HepG2 (cell line): ENCODE measurements around the gene PGC. TPM values are rescaled to one million over a fixed set of nuclear protein-coding genes. Genes with fewer than 3 reads are reported as not detected.

Experiments used
- ELF4 ChIP-seq: sonication (generic); formaldehyde crosslinking; IDR thresholded peaks from 2 replicates; pipeline ENCODE4 v1.5.0; 2020; ENCODE audit warnings: missing genetic modification reagents, mild to moderate bottlenecking, moderate library complexity, borderline replicate concordance
- FOXJ3 ChIP-seq: sonication (generic); formaldehyde crosslinking; IDR thresholded peaks from 2 replicates; pipeline ENCODE4 v1.4.0; 2020; ENCODE audit warnings: missing genetic modification reagents, mild to moderate bottlenecking, borderline replicate concordance
- FOXO1 ChIP-seq: sonication (generic); formaldehyde crosslinking; IDR thresholded peaks from 2 replicates; pipeline ENCODE4 v1.4.0; 2020; ENCODE audit warnings: missing genetic modification reagents
- GPN1 ChIP-seq: sonication (generic); formaldehyde crosslinking; IDR thresholded peaks from 2 replicates; pipeline ENCODE4 v1.5.1; 2020; ENCODE audit warnings: missing genetic modification reagents, borderline replicate concordance
- HIC2 ChIP-seq: sonication (generic); formaldehyde crosslinking; IDR thresholded peaks from 2 replicates; pipeline ENCODE4 v1.9.0; 2022; ENCODE audit warnings: low read depth, missing genetic modification reagents
- KAT8 ChIP-seq: IDR thresholded peaks from 2 replicates; pipeline ENCODE4 v1.6.1; 2016; ENCODE audit warnings: missing genetic modification reagents, missing compliant biosample characterization
- KDM2A ChIP-seq: sonication (generic); formaldehyde crosslinking; IDR thresholded peaks from 2 replicates; pipeline ENCODE4 v1.4.0; 2020; ENCODE audit warnings: low read depth, missing genetic modification reagents, borderline replicate concordance
- KLF6 ChIP-seq: IDR thresholded peaks from 2 replicates; pipeline ENCODE4 v1.8.0; 2016; ENCODE audit warnings: missing biosample characterization, missing genetic modification reagents
- MXD4 ChIP-seq: IDR thresholded peaks from 2 replicates; pipeline ENCODE4 v1.6.1; 2016; ENCODE audit warnings: mild to moderate bottlenecking, missing biosample characterization, missing genetic modification reagents
- NCOA2 ChIP-seq: sonication (generic); formaldehyde crosslinking; IDR thresholded peaks from 2 replicates; pipeline ENCODE4 v1.8.0; 2022; ENCODE audit warnings: inconsistent platforms
- NFATC3 ChIP-seq: sonication (generic); formaldehyde crosslinking; IDR thresholded peaks from 2 replicates; pipeline ENCODE4 v1.5.1; 2020; ENCODE audit warnings: mild to moderate bottlenecking, missing genetic modification reagents
- PAX8 ChIP-seq: sonication (generic); formaldehyde crosslinking; IDR thresholded peaks from 2 replicates; pipeline ENCODE4 v1.8.0; 2022; ENCODE audit warnings: mild to moderate bottlenecking, missing genetic modification reagents, borderline replicate concordance
- POLR2AphosphoS5 ChIP-seq: IDR thresholded peaks from 2 replicates; pipeline ENCODE4 v1.6.1; 2012; ENCODE audit warnings: low read depth, low read length
- RAD21 ChIP-seq: fragments of 450-650 bp; formaldehyde crosslinking; IDR thresholded peaks from 2 replicates; pipeline ENCODE4 v1.5.0; 2020; ENCODE audit warnings: mild to moderate bottlenecking
- RERE ChIP-seq: IDR thresholded peaks from 2 replicates; pipeline ENCODE4 v1.6.1; 2016; ENCODE audit warnings: low read depth, missing genetic modification reagents, missing compliant biosample characterization
- SIN3A ChIP-seq: IDR thresholded peaks from 2 replicates; pipeline ENCODE4 v1.6.1; 2011; ENCODE audit warnings: low read depth, mild to moderate bottlenecking, control low read depth, low read length, borderline replicate concordance
- SRSF4 ChIP-seq: fragments of 200-400 bp; formaldehyde crosslinking; IDR thresholded peaks from one replicate; pipeline ENCODE4 v1.6.1; 2018; ENCODE audit warnings: mild to moderate bottlenecking, low read depth, low read length, moderate library complexity; ENCODE audit not compliant: poor library complexity, severe bottlenecking
- TCF12 ChIP-seq, 2 experiments: fragments of 450-650 bp in 1 of 2; sonication (generic) in 1 of 2; formaldehyde crosslinking in 1 of 2; IDR thresholded peaks; 2 replicates each; pipeline versions ENCODE4 v1.6.1 to v1.8.0; 2017 to 2022; ENCODE audit warnings: antibody characterized with exemption in 1 of 2, mild to moderate bottlenecking in 1 of 2, missing genetic modification reagents in 1 of 2, moderate library complexity in 1 of 2
- ZFY ChIP-seq: sonication (generic); formaldehyde crosslinking; IDR thresholded peaks from 2 replicates; pipeline ENCODE4 v1.4.0; 2020; ENCODE audit warnings: missing genetic modification reagents
- ZMAT3 ChIP-seq: sonication (generic); formaldehyde crosslinking; conservative IDR thresholded peaks from 2 replicates; pipeline ENCODE4 v1.7.0; 2021; ENCODE audit warnings: missing genetic modification reagents
- ZNF331 ChIP-seq: sonication (generic); formaldehyde crosslinking; IDR thresholded peaks from 2 replicates; pipeline ENCODE4 v1.4.0; 2020; ENCODE audit warnings: missing genetic modification reagents
- ZNF605 ChIP-seq: sonication (generic); formaldehyde crosslinking; IDR thresholded peaks from 2 replicates; pipeline ENCODE4 v1.8.0; 2022; ENCODE audit warnings: mild to moderate bottlenecking, missing genetic modification reagents
- ZNF660 ChIP-seq: sonication (generic); formaldehyde crosslinking; IDR thresholded peaks from 2 replicates; pipeline ENCODE4 v1.5.1; 2020; ENCODE audit warnings: mild to moderate bottlenecking, low read depth, missing genetic modification reagents, borderline replicate concordance
- ZNF777 ChIP-seq: sonication (generic); formaldehyde crosslinking; IDR thresholded peaks from 2 replicates; pipeline ENCODE4 v1.4.0; 2020; ENCODE audit warnings: missing genetic modification reagents
- ZNF792 ChIP-seq: IDR thresholded peaks from 2 replicates; pipeline ENCODE4 v1.6.1; 2016
- ZNF816 ChIP-seq: sonication (generic); formaldehyde crosslinking; IDR thresholded peaks from 2 replicates; pipeline ENCODE4 v1.8.0; 2022; ENCODE audit warnings: missing genetic modification reagents, mild to moderate bottlenecking, borderline replicate concordance
- polyA plus RNA-seq, 8 experiments: library from polyadenylated mRNA; depleted of rRNA in 3 of 8; stranded (reverse) in 7 of 8; unstranded in 1 of 8; fragments of >200 nt; fragmentation: Illumina TruSeq in 4 of 8; extraction: Trizol in 4 of 8; gene quantifications; 2 replicates each; pipeline versions ENCODE4 v1.2.1 to v1.2.3, GENCODE V29; 2011 to 2016; ENCODE audit warnings: low read depth in 4 of 8, missing spikeins in 1 of 8, mixed read lengths in 1 of 8; ENCODE audit not compliant: insufficient read depth in 1 of 8
- total RNA-seq, 5 experiments: library from RNA; depleted of rRNA; stranded (reverse); fragments of >200 nt; fragmentation: Illumina TruSeq; extraction: Trizol; gene quantifications; 2 replicates each; pipeline ENCODE4 v1.2.3, GENCODE V29; 2016; ENCODE audit warnings: low read depth in 1 of 5

Gene PGC
- total and polyA plus RNA-seq, 2 of the 13 experiments (the other 11 are each of a cell fraction or from before 2014, with no cell fraction given) = 426 to 502 TPM

- TF ChIP-seq RERE (no peak), ZNF792 (CRISPR knock-in tag) (no peak), RAD21 (CRISPR knock-in tag) (no peak), MXD4 (no peak), NCOA2 (CRISPR knock-in tag) (peak; percentile 56), GPN1 (CRISPR knock-in tag) (no peak), KAT8 (CRISPR knock-in tag) (0 out of 2 replicates have a peak, but pooled peaks have one; percentile 41), SIN3A (no peak), KDM2A (CRISPR knock-in tag) (0 out of 2 replicates have a peak, but pooled peaks have one; percentile 40), ZNF331 (CRISPR knock-in tag) (peak; percentile 28; the same call in 1 of the 2 replicates), NFATC3 (CRISPR knock-in tag) (no peak), SRSF4 (no peak), PAX8 (CRISPR knock-in tag) (no peak), ZFY (CRISPR knock-in tag) (peak; percentile 66), TCF12 (IDR thresholded peaks at IDR 0.05) (no peak), TCF12 (CRISPR knock-in tag; IDR thresholded peaks at IDR 0.05) (no peak), ZNF660 (no peak), KLF6 (CRISPR knock-in tag) (no peak), POLR2AphosphoS5 (no peak), ZMAT3 (CRISPR knock-in tag) (0 out of 2 replicates have a peak, but pooled peaks have one; percentile 31), ZNF816 (CRISPR knock-in tag) (no peak), ZNF777 (CRISPR knock-in tag) (0 out of 2 replicates have a peak, but pooled peaks have one; percentile 31), ZNF605 (CRISPR knock-in tag) (0 out of 2 replicates have a peak, but pooled peaks have one; percentile 9), ELF4 (CRISPR knock-in tag) (no peak), FOXJ3 (CRISPR knock-in tag) (no peak), HIC2 (CRISPR knock-in tag) (peak; percentile 70; the same call in 1 of the 2 replicates), FOXO1 (CRISPR knock-in tag) (peak; percentile 48; the same call in 1 of the 2 replicates)
Measured at GRCh38 chr6:41748542-41748941, 1.3 kb upstream of the PGC start (continued).
